ENCODE data around the gene SLC37A4.
"Not testable (repeated sequence)": the region's sequence is repeated elsewhere in the genome, so short reads cannot be mapped to it uniquely, and the experiment has no call there.

SLC37A4 gene

DNA sequence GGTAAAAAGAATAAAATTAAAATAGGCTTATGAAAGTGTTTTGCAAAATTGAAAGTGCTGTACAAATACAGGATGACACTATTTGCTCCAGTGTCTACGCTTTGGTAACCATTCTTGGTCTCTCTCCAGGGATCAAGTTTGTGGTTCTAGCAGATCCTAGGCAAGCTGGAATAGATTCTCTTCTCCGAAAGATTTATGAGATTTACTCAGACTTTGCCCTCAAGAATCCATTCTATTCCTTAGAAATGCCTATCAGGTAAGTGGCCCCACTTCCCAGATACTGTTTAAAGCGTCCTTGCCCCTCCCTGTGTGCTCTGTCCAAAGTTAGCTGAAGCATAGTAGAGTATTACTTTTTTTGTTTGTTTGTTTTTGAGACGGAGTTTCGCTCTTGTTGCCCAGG lies 9.0 kb downstream of the SLC37A4 start:
- TF ChIP-seq JUND (IDR thresholded peaks at IDR 0.05; ENCODE audit: low read depth): no peak
- in situ Hi-C loops (cut with HindIII; ENCODE audit: low pct_unique_long_range_greater_than_20kb, low sequenced_read_pairs): no loop called here
- no peak for DNase-seq (ENCODE audit: low read depth in 1 of 2, low spot score in 1 of 2)

DNA sequence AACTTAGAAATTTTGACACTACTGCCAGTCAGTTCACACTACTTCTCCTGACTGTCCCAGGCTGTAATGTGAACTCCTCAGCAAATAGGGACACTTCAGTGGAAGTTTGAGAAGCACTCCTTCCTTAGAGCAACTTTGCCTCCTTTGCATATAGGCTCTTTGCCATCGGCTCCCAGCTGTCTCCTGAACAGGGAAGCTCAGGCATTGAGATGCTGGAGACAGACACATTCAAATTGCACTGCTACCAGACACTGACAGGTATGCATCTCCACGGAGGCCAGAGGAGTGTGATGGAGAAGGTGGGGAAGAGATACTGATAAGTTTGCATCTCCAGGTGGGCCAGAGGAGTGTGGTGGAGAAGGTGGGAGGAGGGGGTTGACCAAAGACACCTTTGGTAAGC lies 10.7 kb downstream of the SLC37A4 start:
- in situ Hi-C loops (cut with HindIII; ENCODE audit: low pct_unique_long_range_greater_than_20kb, low sequenced_read_pairs): no loop called here
- peak in 1 of 2 experiments; percentile 40 for DNase-seq (ENCODE audit: low read depth in 1 of 2, low spot score in 1 of 2)
- no peak for TF ChIP-seq JUND (IDR thresholded peaks at IDR 0.05; ENCODE audit: low read depth)

DNA sequence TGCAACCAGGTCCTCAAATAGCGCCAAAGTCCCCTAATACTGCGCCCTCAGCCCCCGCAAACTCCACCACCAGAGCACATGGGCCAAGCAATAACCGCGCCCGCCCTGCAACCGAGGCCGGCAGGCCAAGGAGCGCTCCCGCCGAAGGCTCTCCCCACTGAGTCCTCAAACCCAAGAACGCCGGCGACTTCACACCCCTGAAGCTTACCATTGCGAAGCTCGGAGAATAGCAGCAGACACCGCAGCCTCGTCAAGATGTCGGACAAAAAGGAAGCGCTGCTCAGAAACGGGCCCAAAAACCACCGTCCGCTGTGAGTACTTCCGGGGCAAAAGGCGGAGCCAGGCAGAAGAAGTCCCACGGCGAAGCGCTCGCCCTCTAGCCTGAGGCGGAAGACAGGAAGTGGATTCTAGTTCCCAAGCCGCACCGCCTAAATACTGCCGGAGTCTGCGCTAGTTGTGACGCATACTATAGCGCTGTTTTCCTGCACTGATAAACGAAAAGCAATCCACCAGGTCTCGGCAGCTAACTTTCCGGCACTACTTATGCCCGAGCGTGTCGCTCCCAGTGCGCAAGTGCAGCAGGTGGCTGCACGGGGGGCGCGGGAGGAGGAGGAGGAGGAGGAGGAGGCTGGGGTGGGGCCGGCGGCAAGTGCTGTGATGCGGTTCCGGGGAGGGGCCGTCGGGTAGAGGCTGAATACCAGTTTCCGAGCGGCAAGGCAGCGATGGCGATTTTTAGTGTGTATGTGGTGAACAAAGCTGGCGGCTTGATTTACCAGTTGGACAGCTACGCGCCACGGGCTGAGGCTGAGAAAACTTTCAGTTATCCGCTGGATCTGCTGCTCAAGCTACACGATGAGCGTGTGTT lies 12.4 kb downstream of the SLC37A4 start, which contains the start of the genes RPS25 and TRAPPC4:
Gene RPS25, minus strand, starts transcription at position 270 of the 865 bp plus-strand sequence. Its CDS starts 59 bp downstream, at position 211.
Gene TRAPPC4, plus strand, starts transcription at position 693 of the 865 bp plus-strand sequence. Its CDS starts 30 bp downstream, at position 723.
- in situ Hi-C loops (cut with HindIII; ENCODE audit: low pct_unique_long_range_greater_than_20kb, low sequenced_read_pairs): no loop called here
- no peak for TF ChIP-seq JUND (IDR thresholded peaks at IDR 0.05; ENCODE audit: low read depth)
- DNase-seq (ENCODE audit: low read depth in 1 of 2, low spot score in 1 of 2): peak; percentile 89 to 98

DNA sequence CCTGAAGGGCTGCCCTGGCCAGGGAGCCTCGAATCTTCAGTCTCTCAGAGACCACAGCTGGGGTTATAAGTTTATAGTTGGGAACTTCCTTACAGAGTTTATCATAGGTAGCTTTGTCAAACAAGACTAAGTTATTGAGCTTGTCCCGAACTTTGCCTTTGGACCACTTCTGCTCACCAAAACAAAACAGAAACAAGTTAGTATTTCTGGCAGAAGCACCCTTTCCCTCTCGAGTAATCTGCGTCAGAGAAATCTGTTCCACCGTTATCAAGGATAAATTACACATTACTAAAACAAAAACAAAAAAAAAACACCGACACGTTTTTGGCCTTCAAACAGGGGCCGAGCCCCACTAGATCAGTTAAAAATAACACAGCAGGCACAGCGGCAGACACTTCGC lies 13.3 kb downstream of the SLC37A4 start:
- in situ Hi-C loops (cut with HindIII; ENCODE audit: low pct_unique_long_range_greater_than_20kb, low sequenced_read_pairs); DNase-seq (ENCODE audit: low read depth in 1 of 2, low spot score in 1 of 2): not testable (repeated sequence)

DNA sequence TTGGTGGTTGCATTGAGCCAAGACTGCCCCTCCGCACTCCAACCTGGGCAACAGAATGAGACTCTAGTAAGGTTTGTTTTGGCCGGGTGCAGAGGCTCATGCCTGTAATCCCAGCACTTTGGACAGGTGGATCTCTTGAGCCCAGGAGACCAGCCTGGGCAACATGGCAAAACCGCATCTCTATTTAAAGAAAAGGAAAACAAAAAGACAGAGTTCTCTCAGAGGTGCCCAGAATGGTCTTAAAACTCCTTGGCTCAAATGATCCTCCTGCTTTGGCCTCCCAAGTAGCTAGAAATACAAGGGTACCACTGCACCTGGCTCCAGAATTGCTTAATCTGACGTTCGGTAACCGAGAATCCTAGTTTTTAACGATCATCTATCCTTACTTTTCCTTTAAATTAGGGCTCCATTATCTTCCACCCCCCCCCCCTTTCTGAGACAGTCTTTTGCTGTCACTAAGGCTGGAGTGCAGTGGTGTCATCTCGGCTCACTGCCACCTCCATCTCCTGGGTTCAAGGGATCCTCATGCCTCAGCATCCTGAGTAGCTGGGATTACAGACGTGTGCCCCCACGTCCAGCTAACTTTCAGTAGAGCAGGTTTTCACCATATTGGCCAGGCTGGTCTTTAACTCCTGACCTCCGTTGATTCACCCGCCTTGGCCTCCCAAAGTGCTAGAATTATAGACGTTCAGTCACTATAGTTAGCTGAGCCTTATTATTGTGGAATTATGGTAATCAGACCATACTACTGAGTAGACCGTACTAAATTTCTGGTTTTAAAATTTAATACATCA lies 14.3 kb downstream of the SLC37A4 start:
- no peak for DNase-seq (ENCODE audit: low read depth in 1 of 2, low spot score in 1 of 2)
- no peak for TF ChIP-seq JUND (IDR thresholded peaks at IDR 0.05; ENCODE audit: low read depth)
- in situ Hi-C loops (cut with HindIII; ENCODE audit: low pct_unique_long_range_greater_than_20kb, low sequenced_read_pairs): no loop called here

DNA sequence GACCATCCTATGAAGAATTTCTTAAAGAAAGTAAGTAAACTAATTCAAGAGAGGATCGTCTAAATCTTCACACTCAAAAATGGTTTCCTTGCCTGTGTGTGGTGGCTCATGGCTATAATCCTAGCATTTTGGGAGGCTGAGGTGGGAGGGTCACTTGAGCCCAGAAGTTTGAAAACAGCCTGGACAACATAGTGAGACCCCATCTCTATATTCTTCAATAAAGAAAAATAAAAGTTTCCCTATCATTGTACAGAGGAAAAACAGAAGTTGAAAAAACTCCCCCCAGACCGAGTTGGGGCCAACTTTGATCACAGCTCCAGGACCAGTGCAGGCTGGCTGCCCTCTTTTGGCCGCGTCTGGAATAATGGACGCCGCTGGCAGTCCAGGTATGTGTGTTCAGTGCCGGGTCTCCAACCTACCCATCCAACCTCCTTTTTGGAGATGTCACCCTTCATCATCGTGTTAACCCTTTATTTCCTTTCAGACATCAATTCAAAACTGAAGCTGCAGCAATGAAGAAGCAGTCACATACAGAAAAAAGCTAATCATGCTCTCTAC lies 15.5 kb downstream of the SLC37A4 start:
- in situ Hi-C loops (cut with HindIII; ENCODE audit: low pct_unique_long_range_greater_than_20kb, low sequenced_read_pairs): no loop called here
- peak in 1 of 2 experiments; percentile 56 for DNase-seq (ENCODE audit: low read depth in 1 of 2, low spot score in 1 of 2)
- TF ChIP-seq JUND (IDR thresholded peaks at IDR 0.05; ENCODE audit: low read depth): no peak

DNA sequence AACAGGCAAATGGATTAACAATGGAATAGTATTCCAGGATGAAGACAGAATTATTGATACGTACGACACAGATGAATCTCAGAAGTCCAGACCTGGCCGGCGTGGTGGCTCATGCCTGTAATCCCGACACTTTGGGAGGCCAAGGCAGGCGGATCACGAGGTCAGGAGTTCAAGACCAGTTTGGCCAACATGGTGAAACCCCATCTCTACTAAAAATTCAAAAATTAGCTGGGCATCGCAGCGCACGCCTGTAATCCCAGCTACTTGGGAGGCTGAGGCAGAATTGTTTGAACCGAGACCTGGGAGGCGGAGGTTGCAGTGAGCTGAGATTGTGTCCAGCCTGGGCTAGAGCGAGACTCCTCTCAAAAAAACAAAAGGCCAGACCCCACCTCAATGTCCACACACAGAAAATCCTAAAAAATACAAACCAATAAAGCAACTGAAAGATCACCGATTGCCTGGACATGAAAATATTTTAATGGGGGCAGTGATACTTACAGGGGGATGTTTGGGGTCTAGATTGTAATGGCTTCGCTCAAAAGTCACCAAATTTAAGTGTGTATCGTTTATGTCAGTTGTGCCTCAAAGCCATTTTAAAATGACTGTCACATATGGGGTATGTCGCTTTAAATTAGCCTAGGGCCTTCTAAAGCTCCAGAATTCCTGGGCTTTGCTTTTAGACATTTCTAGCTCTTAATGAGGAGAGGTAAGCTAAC lies 16.3 kb downstream of the SLC37A4 start:
- TF ChIP-seq JUND (IDR thresholded peaks at IDR 0.05; ENCODE audit: low read depth): no peak
- in situ Hi-C loops (cut with HindIII; ENCODE audit: low pct_unique_long_range_greater_than_20kb, low sequenced_read_pairs): no loop called here
- no peak for DNase-seq (ENCODE audit: low read depth in 1 of 2, low spot score in 1 of 2)

DNA sequence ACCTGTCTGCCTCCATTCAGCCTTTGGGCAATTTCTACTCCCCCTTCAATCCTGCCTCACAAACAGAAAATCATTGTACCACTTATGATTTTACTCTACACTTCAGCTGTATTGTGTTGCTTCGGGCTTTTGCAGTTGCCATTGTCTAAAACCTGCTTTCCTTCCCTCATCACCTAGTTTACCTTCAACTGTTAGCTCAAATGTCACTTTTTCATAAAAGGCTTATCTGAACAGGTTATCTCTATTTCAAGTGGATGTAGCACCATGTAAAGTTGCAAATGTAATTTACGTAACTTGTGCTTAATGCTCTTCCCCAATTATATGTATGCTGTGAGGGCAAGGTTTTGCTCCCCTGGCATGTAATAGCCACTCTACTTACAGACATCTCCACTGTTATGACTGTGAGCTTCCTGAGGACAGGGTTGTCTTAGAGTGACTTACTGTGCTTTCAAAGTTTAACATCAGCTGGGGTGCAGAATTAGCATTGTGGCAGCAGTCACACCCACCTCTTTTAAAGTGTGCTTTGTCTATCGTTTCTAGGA lies 18.0 kb downstream of the SLC37A4 start:
- no peak for DNase-seq (ENCODE audit: low read depth in 1 of 2, low spot score in 1 of 2)
- in situ Hi-C loops (cut with HindIII; ENCODE audit: low pct_unique_long_range_greater_than_20kb, low sequenced_read_pairs): no loop called here

DNA sequence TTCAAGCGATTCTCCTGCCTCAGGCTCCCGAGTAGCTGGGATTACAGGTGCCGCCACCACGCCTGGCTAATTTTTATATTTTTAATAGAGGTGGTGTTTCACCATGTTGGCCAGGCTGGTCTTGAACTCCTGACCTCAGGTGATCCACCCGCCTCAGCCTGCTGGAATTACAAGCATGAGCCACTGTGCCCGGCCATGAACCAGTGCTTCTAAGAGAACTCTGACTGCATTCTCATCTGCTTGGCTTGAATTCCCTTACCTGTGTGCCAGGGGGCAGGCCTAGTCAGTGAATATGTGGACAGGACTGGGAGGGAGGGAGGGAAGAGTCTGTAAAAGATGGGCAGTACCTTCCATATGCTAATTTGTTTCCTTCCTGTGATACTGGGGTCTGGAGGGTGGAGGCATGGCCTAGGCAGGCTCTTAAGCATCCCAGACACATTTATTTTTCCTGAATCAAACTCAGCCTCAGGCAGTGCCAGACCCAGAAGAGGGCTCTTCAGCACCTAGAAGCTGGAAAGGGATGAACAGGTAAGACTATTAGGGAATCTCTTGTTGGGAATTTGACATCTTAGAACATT lies 19.1 kb downstream of the SLC37A4 start:
- in situ Hi-C loops (cut with HindIII; ENCODE audit: low pct_unique_long_range_greater_than_20kb, low sequenced_read_pairs): no loop called here
- peak in 1 of 2 experiments; percentile 47 for DNase-seq (ENCODE audit: low read depth in 1 of 2, low spot score in 1 of 2)
- TF ChIP-seq JUND (IDR thresholded peaks at IDR 0.05; ENCODE audit: low read depth): no peak

More for the DNA sequence above, 18.0 kb downstream of the SLC37A4 start:
- no peak for TF ChIP-seq JUND (IDR thresholded peaks at IDR 0.05; ENCODE audit: low read depth)

DNA sequence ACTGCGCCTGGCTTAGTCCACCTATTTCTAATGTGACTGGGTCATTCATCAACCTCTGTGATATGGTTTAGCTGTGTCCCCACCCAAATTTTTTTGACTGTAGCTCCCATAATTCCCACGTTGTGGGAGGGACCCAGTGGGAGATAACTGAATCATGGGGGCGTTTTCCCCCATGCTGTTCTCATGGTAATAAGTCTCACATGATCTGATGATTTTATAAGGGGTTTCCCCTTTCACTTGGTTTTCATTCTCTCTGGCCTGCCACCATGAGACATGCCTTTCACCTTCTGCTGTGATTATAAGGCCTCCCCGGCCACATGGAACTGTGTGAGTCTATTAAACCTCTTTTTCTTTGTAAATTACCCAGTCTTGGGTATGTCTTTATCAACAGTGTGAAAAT lies 24.0 kb downstream of the SLC37A4 start:
- in situ Hi-C loops (cut with HindIII; ENCODE audit: low pct_unique_long_range_greater_than_20kb, low sequenced_read_pairs): no loop called here
- TF ChIP-seq JUND (IDR thresholded peaks at IDR 0.05; ENCODE audit: low read depth): no peak
- DNase-seq (ENCODE audit: low read depth in 1 of 2, low spot score in 1 of 2): no peak

DNA sequence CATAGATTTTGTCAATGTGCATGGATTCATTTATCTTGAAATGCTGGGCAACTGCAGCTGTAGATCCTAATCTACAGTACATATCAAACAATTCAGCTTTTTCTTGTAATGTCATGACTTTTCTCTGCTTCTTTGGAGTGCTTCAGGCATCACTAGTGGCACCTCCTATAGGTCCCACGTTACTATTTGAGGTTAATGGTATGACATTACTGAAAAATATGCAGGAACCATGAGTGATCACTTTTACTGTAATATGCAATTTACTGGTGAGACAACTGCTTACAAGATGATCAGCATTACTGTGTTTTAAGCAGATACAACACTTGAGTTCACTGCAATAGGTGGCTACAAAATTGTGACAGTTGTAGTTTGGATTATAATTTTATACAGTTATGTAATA lies 29.8 kb downstream of the SLC37A4 start:
- no peak for TF ChIP-seq JUND (IDR thresholded peaks at IDR 0.05; ENCODE audit: low read depth)
- in situ Hi-C loops (cut with HindIII; ENCODE audit: low pct_unique_long_range_greater_than_20kb, low sequenced_read_pairs): no loop called here
- DNase-seq (ENCODE audit: low read depth in 1 of 2, low spot score in 1 of 2): no peak

All from T47D (cell line).